GM19193 (cell line): ENCODE results near the gene BLTP2.

ENCODE experiments used
- POLR2A ChIP-seq: IDR thresholded peaks from 4 replicates; pipeline ENCODE4 v1.6.1; 2011; ENCODE audit not compliant: insufficient read depth, insufficient read length; ENCODE audit errors: extremely low read depth

The BLTP2 gene

DNA sequence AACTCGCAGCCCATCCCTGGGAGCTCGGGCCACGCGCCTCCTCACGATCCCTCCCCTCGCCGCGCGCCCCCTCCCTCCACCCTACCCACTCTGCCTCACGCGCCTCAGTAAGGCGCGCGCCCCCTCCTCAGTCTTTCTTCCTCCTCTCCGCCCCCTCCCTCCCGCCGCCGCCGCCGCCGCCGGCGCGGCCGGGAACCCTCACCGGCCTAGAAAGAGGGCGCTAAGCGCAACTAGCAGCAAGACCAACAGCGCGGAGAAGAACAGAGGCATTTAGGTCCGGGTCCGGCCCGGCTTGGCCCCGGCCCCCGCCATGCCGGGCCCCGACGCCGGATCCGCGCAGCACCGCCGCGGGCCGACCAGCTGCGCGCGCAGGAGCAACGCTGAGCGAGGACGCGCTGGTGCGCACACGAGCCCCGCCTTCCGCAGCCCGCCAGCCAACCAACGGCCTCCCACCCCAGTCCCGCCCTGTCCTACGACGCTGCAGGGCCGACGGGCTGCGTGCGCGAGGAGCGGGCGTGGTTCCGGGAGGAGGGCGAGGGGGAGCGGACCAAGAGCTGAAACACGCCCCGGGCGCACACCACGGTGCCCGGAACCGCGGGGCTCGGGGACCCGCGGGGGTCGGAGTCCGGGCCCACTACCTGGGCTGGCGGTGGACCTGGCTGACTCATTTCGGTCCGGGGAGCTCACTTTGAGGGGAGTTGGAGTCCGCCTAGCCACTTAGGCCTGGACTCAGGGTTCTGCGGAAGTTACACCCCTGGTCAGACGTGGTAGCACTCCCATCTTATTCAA is at the start of gene BLTP2:
Gene BLTP2, minus strand, starts transcription at position 372 of the 789 bp plus-strand sequence. Its CDS starts 102 bp downstream, at position 270.
- TF ChIP-seq POLR2A: peak; percentile 87

- TF ChIP-seq POLR2A: no peak
Measured at GRCh38 chr17:28693869-28694268, 48.9 kb upstream of the BLTP2 start.

DNA sequence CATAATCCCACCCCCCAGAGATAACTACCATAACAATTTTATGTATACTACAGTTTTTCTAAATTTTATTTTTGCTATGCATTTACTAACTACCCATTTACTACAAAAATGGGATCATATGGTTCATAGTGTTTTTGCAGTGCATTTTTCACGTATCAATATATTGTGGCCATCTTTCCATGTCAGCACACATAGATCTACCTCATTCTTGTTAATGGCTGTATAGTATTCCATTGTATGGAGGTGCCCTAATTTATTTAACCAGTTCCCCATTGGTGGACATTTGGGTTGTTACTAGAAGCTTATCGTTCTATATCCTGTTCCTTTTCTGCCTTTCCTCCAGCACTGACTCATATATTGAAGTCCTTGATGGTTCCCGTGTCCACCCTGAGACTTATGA is 44.1 kb upstream of the BLTP2 start:
- no peak for TF ChIP-seq POLR2A

- no peak for TF ChIP-seq POLR2A
Measured at GRCh38 chr17:28688481-28688880, 43.5 kb upstream of the BLTP2 start.

DNA sequence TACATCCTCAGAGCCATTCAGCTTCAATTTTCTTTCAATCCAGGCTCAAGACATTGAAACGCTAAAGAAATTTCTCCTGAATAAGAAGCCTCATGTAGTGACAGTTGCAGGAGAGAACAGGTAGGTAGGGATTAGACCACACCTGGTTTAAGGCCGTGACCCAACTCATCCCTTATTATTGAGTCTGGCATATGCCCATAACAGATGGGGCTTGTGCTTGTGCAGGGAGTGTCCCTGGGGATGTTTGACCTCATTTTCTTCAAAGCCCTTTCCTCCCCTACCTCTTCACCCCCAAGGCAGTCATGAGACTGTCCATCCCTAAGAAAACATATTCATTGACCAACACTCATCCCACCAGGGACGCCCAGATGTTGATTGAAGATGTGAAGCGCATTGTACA is 41.3 kb upstream of the BLTP2 start:
- TF ChIP-seq POLR2A: no peak

GRCh38 chr17:28685366-28685765 is 40.4 kb upstream of the BLTP2 start:
- TF ChIP-seq POLR2A: no peak

GRCh38 chr17:28684963-28685362 is 40.0 kb upstream of the BLTP2 start:
- no peak for TF ChIP-seq POLR2A

- TF ChIP-seq POLR2A: no peak
Measured at GRCh38 chr17:28682655-28683054, 37.7 kb upstream of the BLTP2 start.

DNA sequence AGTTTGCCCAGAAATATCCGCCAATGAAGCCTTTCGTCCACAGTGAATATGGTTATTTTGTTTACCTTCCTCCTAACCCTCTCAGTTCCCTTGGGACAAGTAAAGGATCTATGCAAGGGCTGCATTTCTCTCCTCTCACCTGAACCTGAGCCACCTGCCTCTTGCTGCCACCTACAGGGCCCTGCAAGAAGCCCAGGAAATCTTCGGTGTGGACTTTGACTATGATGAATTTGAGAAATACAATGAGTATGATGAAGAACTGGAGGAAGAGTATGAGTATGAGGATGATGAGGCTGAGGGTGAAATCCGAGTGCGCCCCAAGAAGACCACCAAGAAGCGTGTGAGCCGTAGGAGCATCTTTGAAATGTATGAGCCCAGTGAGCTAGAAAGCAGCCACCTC is 31.0 kb upstream of the BLTP2 start:
- no peak for TF ChIP-seq POLR2A

DNA sequence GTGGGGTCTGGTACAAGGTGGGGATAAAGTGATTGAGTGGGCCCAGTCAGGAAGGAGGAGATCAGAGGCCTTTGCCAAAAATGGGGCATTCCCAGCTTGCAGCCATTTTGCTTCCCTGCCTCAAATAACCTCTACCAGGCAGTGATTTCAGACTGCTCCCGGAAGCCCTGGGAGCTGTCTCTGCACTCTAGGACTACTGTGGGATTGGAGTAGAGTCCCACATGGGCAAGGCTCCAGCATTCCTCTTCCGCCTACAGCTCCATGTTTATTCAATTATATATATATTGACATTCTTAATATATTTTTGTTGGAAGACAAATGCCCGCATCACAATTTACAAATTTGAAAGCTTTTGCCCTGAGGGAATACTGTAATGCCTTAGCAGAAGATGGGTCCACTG is 30.5 kb upstream of the BLTP2 start:
- no peak for TF ChIP-seq POLR2A

DNA sequence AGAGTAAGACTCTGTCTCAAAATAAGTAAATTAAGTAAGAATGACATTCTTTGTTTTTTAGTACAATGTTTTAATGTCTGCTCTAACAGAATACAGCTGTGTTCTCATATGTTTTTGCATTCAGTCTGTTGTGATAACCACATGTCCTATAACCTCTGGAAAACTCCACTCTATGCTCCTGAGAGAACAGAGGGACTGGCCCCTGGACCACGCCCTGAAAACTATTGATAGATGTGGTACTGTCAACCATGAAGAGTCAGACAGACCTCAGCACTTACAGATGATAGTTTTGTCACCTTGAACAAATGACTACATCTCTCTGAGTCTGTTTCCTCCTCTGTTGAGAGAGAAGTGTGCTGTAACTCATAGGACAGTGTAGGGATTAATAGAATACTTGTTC is 25.0 kb upstream of the BLTP2 start:
- TF ChIP-seq POLR2A: no peak

DNA sequence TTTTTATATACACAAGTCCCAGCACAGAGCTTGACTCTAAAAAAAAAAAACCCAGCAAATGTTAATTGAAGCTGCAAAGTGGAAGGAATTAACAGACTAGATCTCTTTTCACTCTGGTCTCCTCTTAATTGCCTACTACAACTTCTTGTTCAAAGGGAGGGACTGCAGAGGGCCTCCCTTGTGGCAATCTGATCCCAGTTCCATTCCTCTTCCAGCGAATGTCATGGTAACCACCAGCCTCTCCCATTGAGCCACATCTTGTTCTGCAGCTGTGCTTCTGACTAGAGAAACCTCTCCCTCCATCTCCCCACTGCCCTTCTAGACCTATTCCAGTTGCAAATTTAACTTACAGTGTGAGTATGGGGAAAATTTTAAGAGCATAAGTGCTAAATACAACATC is 22.9 kb upstream of the BLTP2 start:
- no peak for TF ChIP-seq POLR2A

- TF ChIP-seq POLR2A: no peak
Measured at GRCh38 chr17:28665994-28666393, 21.0 kb upstream of the BLTP2 start.

GRCh38 chr17:28663723-28664122 is 18.8 kb upstream of the BLTP2 start:
- no peak for TF ChIP-seq POLR2A

- TF ChIP-seq POLR2A: no peak
Measured at GRCh38 chr17:28662527-28662829, 17.5 kb upstream of the BLTP2 start.

- peak; percentile 87 for TF ChIP-seq POLR2A
Measured at GRCh38 chr17:28661635-28662526, 16.9 kb upstream of the BLTP2 start, which contains the start of the genes SDF2 and SUPT6H. SDF2 (minus strand) TSS chr17:28661906; CDS start chr17:28661876, 30 bp downstream. SUPT6H (plus strand) TSS chr17:28662205; CDS start chr17:28673402, 11,197 bp downstream.
